Adrenal gland (tissue), 12 donors: ENCODE measurements around the gene AGAP1. TPM values are rescaled to one million over a fixed set of nuclear protein-coding genes. Genes with fewer than 3 reads are reported as not detected.

Source experiments
- DNase-seq, 7 donors: peaks; one replicate each; pipeline ENCODE4 v3.0.0-alpha.2; 2019 to 2020
- H3K27ac ChIP-seq, 5 donors: fragments of 200-600 bp; sonication (generic) in 4 of 5; 1 replicate in 3 of 5; 2 replicates in 2 of 5; pipeline versions ENCODE4 v1.5.1 to v1.8.0; 2016 to 2020; ENCODE audit warnings: mild to moderate bottlenecking in 1 of 5
- H3K27me3 ChIP-seq: fragments of 200-600 bp; 2 replicates; pipeline ENCODE4 v1.8.0; 2021
- H3K36me3 ChIP-seq, 2 donors: fragments of 200-600 bp; replicated peaks in 1 of 2; 1 replicate in 1 of 2; 2 replicates in 1 of 2; pipeline versions ENCODE4 v1.5.1 to v1.8.0; 2018 to 2022
- H3K4me1 ChIP-seq, 2 donors: fragments of 200-600 bp; replicated peaks in 1 of 2; 1 replicate in 1 of 2; 2 replicates in 1 of 2; pipeline versions ENCODE4 v1.5.1 to v1.8.0; 2018 to 2021
- H3K4me3 ChIP-seq, 4 donors: fragments of 200-600 bp; sonication (generic) in 3 of 4; one replicate each; pipeline ENCODE4 v1.5.1; 2016 to 2018
- H3K9me3 ChIP-seq, 3 donors: fragments of 200-600 bp; sonication (generic) in 1 of 3; replicated peaks in 1 of 3; 1 replicate in 2 of 3; 2 replicates in 1 of 3; pipeline versions ENCODE4 v1.5.1 to v1.8.0; 2016 to 2021
- CTCF ChIP-seq, 6 experiments: fragments of 450-650 bp in 4 of 6; fragments of 200-600 bp in 2 of 6; sonication (generic) in 1 of 6; IDR thresholded peaks; 1 replicate in 5 of 6; 2 replicates in 1 of 6; pipeline versions ENCODE4 v1.5.1 to v1.8.0; 2016 to 2021; ENCODE audit warnings: antibody characterized with exemption in 6 of 6, mild to moderate bottlenecking in 2 of 6, moderate library complexity in 1 of 6
- POLR2A ChIP-seq, 2 donors: fragments of 450-650 bp; IDR thresholded peaks; one replicate each; pipeline ENCODE4 v1.6.1; 2017; ENCODE audit warnings: antibody characterized with exemption in 2 of 2, mild to moderate bottlenecking in 2 of 2, moderate library complexity in 1 of 2
- WGBS, 4 donors: extraction: QIAGEN DNeasy Blood & Tissue Kit in 2 of 4; methylation state at CpG; one replicate each; pipeline versions ENCODE4 v1.1.5 to v1.1.7; 2013 to 2017; 5-methylcytosine and 5-hydroxymethylcytosine counted together
- intact Hi-C, 2 donors: fragments of 100-400 bp; cut with DNase I; formaldehyde crosslinking; loops; one replicate each; pipeline versions ENCODE4 v1.14.1 to v1.15.0; 2022 to 2023
- polyA plus RNA-seq, 3 donors: library from polyadenylated mRNA; stranded (reverse); fragments of 200-250 nt in 2 of 3; fragments of 350-450 nt in 1 of 3; fragmentation: Illumina TruSeq in 1 of 3; extraction: RNeasy Lipid Tissue Mini Kit (QIAGEN cat#74804) in 1 of 3; gene quantifications; one replicate each; pipeline ENCODE4 v1.2.3, GENCODE V29; 2013 to 2014
- total RNA-seq, 9 donors: library from RNA; depleted of rRNA in 4 of 9; stranded (reverse); fragments of >200 nt in 4 of 9; fragments of 120-200 nt in 1 of 9; fragmentation: NEBNext Ultra II Directional in 1 of 9; extraction: Animal tissue kit (Norgen Biotek cat#: 25700) in 1 of 9; gene quantifications; one replicate each; pipeline versions ENCODE4 v1.1.0 to v1.2.4, GENCODE V29; 2013 to 2023
- donor health status: healthy with polysubstance abuse.
- donor health status: Bipolar disorder and iron deficiency.
- donor health status: DM: yes; HTN: yes; CAD: no.
- donor health status: DM: no; HTN: no; CAD: no.
- donor health status: DM: no; HTN: no; CAD: no.
- donor health status: DM: yes; HTN: yes; CAD: no.

Gene AGAP1
- total and polyA plus RNA-seq, 12 donors: 5.3 to 29.6 (median 17.7) TPM

DNA sequence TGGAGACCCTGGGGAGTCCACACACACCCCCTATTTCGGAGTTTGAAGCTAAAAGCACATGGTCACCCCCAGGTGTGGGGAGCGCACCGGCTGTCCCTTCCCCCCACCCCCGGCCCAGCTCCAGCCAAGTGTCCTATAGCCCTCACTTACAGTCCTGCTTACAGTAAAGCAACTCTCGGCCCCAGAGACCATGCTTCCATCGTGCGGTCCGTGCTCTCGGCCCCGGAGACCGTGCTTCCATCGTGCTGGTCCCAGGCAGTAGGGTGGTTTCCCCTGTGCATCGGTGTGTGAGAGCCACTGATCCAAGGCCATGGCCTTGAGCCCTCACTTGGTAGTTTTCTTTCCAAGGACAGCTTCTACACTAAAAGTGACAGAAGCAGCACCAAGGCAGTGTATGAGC lies 625.6 kb downstream of the AGAP1 start:
- H3K4me1 ChIP-seq: no peaks in the 10 kb centered on the region
- no peaks in the 10 kb centered on the region for H3K9me3 ChIP-seq
- no peaks in the 10 kb centered on the region for H3K27me3 ChIP-seq
- TF ChIP-seq CTCF (IDR thresholded peaks at IDR 0.05) (no peak), POLR2A (IDR thresholded peaks at IDR 0.05) (no peak)
- 75 to 86% (median 82%) methylated on average over 5 to 13 of the region's 13 CpGs for WGBS, 4 donors
- no peaks in the 10 kb centered on the region for H3K36me3 ChIP-seq
- H3K27ac ChIP-seq: no peak overlapping the region
- no peak overlapping the region for H3K4me3 ChIP-seq
- no peak for DNase-seq
- intact Hi-C loops: no loop called here

DNA sequence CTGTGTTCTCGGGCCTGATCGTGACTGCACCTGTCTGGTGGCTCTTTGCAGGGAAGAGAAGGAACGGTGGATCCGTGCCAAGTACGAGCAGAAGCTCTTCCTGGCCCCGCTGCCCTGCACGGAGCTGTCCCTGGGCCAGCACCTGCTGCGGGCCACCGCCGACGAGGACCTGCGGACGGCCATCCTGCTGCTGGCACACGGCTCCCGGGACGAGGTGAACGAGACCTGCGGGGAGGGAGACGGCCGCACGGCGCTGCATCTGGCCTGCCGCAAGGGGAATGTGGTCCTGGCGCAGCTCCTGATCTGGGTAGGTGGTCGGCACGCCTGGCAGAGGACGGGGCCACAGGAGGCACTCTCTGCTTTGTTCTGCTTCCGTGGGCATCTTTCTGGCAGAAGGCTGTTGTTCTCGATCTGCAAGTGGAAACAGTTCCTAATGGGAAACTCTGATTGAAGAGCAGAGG lies 626.3 kb downstream of the AGAP1 start:
- no peaks in the 10 kb centered on the region for H3K27me3 ChIP-seq
- no peak overlapping the region for H3K4me3 ChIP-seq
- H3K4me1 ChIP-seq: no peaks in the 10 kb centered on the region
- no peak overlapping the region for H3K27ac ChIP-seq
- WGBS, 4 donors: 87 to 94% (median 91%) methylated on average over 8 to 29 of the region's 29 CpGs
- intact Hi-C loops: no loop called here
- no peaks in the 10 kb centered on the region for H3K36me3 ChIP-seq
- DNase-seq: no peak
- TF ChIP-seq POLR2A (IDR thresholded peaks at IDR 0.05) (no peak), CTCF (IDR thresholded peaks at IDR 0.05) (no peak)
- no peaks in the 10 kb centered on the region for H3K9me3 ChIP-seq

GRCh38 chr2:236120829-236121228 lies 627.0 kb downstream of the AGAP1 start:
- Histone ChIP-seq H3K36me3 (no peaks in the 10 kb centered on the region), H3K4me3 (no peak overlapping the region), H3K27me3 (no peaks in the 10 kb centered on the region), H3K9me3 (no peaks in the 10 kb centered on the region), H3K4me1 (no peaks in the 10 kb centered on the region), H3K27ac (no peak overlapping the region)
- DNase-seq: no peak
- intact Hi-C loops: no loop called here
- 77 to 92% (median 88%) methylated on average over 3 to 5 of the region's 5 CpGs for WGBS, 4 donors
- TF ChIP-seq POLR2A (IDR thresholded peaks at IDR 0.05): no peak
- TF ChIP-seq CTCF (IDR thresholded peaks at IDR 0.05): no peak

- no peak for DNase-seq
- 92 to 99% (median 98%) methylated on average over 6 to 7 of the region's 7 CpGs for WGBS, 4 donors
- no peak for TF ChIP-seq CTCF (IDR thresholded peaks at IDR 0.05)
- no peak for TF ChIP-seq POLR2A (IDR thresholded peaks at IDR 0.05)
- Histone ChIP-seq H3K4me3 (no peak overlapping the region), H3K27ac (no peak overlapping the region), H3K4me1 (no peaks in the 10 kb centered on the region), H3K9me3 (no peaks in the 10 kb centered on the region), H3K36me3 (no peaks in the 10 kb centered on the region), H3K27me3 (no peaks in the 10 kb centered on the region)
- intact Hi-C loops: no loop called here
Observed at GRCh38 chr2:236121546-236121945, 627.7 kb downstream of the AGAP1 start.
